GM12892 (cell line): ENCODE measurements around the gene COL4A1.

Experiments
- DNase-seq: peaks from one replicate; pipeline ENCODE4 v3.0.0; 2011; ENCODE audit not compliant: insufficient read length
- FAIRE-seq: peaks from 2 replicates; lab custom pipeline; 2011; peaks lifted over from hg19 to GRCh38; lab: Jason Lieb, UNC
- POLR2A ChIP-seq: IDR thresholded peaks from 2 replicates; pipeline ENCODE4 v1.6.1; 2011; ENCODE audit warnings: low read depth, low read length, control low read depth
- POLR2AphosphoS5 ChIP-seq: IDR thresholded peaks from 2 replicates; pipeline ENCODE4 v1.6.1; 2011; ENCODE audit warnings: low read depth, low read length, control low read depth
- TAF1 ChIP-seq: IDR thresholded peaks from 2 replicates; pipeline ENCODE4 v1.6.1; 2011; ENCODE audit warnings: low read depth, mild to moderate bottlenecking, control low read depth, low read length, borderline replicate concordance

Gene COL4A1

DNA sequence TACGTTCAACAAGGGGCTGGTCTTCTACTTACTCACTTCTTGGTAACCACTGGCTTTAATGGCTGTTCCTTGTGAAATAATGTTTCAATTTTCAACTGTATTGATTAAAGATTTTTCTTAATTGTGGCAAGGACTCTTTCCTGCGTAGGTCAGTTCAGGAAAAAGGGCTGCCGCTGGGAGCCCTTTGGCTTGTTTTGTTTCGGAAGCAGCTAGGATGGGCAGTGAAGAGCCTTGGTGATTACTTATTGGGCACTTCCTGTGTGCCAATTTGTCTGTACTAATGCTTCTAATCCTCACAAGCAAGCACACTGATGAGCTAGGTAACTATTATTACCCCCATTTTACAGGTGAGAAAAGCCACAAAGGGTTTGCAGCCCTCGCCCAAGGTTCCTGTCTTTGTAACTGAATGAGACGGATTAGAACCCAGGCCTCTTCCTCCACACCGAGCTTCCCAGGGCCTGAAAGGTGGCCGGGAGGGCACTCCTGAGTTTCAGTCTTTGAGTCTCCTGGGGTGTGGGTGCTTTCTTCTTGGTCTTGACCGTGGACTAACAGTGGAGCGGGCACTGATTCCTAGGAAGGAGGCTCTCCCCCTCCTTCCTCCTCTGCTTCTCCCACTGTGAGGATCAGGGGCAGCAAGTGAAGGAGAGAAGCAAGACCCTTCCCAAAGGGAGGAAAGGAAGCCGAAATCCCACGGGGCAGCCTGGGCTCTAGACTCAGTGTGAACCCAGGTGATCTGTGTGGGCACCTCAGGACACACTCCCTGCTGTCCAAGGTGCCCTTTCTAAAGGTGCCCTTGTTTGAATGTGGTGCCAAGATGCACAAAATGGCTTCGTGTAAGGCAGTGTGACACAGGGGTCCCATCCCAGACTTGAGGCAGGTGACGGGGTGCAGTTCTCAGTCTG is 3.8 kb upstream of the COL4A1 start:
- TF ChIP-seq POLR2AphosphoS5 (no peak), POLR2A (no peak), TAF1 (no peak)
- DNase-seq (no peak), FAIRE-seq (no peak)

DNA sequence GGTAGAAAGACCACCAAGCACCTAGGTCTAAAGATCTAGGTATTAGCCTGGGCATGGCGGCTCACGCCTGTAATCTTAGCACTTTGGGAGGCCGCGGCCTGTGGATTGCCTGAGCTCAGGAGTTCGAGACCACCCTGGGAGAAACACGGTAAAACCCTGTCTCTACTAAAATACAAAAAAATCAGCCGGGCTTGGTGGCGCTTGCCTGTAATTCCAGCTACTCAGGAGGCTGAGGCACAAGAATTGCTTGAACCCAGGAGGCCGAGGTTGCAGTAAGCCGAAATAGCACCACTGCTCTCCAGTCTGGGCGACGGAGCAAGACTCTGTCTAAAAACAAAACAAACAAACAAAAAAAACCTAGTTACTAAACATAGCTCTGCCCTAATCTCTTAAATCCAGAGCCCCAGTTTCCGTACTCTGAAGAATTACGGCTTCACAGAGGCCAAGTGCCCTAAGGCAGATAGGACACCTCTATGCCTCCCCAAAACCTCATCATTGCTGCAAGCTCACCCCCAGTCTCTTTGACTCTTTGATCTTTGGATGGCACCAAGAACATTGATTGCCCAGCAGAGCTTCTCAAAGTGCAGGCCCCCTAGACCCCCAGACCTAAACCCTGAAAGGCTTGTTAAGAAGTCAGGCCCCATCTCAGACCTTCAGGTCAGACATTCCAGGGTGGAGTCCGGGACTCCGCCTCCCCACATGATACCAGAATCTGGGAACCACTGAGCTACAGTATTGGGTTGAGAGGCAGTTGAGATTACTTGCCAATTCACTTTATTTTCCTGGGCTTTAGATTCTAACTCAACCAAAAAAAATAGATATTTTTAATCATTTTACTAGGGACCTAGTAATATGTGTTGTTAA is 2.9 kb upstream of the COL4A1 start:
- TF ChIP-seq POLR2A: no peak
- TF ChIP-seq POLR2AphosphoS5: no peak
- no peak for TF ChIP-seq TAF1
- no peak for FAIRE-seq
- no peak for DNase-seq

DNA sequence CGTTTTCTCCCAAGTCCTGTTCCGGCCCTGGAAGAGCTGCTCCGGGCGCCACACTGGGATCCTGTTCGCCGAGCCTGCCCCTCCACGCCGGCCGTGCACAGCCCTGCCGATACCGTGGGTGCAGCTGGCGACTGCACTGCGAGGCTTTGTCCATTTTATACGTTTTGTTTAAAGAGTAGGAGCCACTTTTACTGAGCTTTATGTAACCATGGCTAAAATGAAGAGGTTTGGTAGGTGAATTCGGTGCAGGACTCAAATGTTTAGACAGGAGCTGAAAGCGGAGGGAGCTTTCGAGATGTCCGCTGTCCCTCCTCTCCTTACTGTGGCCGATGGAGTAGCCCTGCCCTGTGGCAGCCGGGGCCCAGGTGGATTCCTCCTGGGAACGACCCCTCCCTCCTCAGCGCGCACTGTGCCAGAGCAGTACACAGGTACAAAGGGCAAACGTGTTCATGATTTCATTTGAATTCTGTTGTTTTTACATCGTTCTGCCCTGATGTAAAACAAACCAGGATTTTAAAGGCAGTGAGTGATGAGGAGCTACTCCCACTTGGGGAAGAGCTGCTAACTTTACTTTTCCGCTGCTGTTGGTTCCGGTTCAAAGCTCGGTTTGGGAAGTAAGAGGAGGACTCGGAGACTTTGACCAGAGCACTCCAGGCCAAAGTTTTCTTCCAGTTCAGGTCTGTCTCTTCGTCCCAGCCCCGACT is 1.9 kb upstream of the COL4A1 start:
- TF ChIP-seq POLR2AphosphoS5 (no peak), TAF1 (no peak), POLR2A (no peak)
- FAIRE-seq (no peak), DNase-seq (no peak)

DNA sequence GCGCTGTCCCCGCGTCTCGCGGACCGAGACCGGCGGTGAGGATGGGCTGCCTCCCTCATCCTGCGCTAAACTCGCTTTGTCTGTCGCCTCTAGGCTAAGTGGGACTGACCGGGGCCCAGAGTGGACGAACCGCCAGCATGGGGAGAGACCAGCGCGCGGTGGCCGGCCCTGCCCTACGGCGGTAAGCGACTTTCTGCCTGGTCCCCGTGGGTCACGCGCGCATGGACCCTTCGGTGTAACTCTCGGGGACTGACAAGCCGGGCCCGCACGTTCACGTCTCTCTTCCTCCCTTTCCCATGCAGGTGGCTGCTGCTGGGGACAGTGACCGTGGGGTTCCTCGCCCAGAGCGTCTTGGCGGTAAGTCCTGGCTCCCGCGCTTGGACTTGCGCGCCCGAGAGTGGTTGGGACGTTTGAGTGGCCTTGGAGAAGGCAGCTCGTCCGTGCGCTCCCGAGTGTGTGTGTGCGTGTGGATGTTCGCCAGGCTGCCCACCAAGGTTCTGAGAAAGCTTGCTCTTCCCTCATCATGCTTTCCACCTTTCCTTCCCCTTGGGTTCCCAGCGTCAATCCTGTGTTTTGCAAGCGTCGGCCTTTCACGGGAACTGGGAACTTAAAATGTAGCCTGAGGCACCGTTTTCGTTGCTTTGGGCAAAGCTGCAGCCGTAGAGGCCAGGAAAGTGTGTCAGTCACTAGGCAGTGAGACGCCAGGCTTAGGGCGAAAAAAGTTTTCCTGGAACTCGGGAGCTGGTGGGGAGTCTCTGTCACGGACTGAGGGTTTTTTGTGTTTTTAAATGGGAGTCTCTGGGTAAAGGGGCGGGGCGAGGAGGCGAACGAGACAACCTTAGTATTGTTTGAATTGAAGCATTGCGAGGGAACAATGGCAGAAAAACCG is 1.1 kb upstream of the COL4A1 start:
- FAIRE-seq (no peak), DNase-seq (no peak)
- TF ChIP-seq POLR2AphosphoS5: no peak
- TF ChIP-seq POLR2A: no peak
- TF ChIP-seq TAF1: no peak

DNA sequence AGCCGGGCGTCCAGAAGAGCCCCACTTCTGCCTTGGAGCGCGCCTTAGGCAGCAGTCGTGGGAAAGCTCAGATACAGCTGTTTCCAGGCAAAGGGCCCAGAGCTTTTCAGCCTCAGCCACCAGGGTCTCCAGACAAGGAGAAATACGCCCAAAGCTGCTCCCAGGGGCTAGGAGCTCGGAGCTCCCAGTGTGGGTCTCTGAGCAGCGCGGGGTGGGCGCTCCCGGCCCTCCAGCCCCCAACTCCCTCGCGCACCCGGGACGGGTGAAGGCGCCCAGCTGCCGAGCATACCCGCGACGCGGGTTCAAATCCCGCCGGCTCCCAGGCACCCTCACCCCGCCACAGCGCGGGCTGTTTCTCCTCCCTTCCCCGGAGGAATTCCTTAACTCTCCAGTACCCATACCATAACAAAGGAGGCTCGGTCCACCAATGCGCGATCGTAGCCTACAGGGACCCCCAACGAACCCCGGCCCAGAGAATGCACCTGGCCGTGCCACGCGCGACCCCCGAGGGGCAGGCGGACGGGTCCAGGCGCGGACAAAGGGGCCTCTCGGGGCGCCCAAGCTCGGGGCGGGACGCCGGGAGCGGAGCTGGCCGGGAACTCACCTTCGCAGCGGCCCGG is 507 bp downstream of the COL4A1 start:
- no peak for FAIRE-seq
- no peak for DNase-seq
- TF ChIP-seq POLR2A (no peak), TAF1 (no peak), POLR2AphosphoS5 (no peak)

DNA sequence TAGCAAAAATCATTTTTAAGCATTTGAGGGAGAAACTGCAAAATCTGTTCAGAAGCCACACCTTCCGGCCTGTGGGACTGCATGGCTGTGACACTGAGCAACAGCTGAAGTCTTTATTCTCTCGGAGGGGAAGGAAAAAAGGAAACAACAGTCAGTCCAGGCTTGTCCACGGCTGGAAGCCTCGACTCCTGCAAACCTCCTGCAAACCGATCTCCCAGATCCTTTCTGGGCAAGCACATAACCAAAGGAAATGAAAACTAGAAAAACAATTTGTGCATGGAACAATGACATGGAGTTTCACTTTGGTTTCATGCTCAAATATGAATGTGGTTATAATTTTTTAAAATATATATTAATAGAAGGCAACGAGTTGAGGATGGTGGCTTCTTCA is 1.0 kb downstream of the COL4A1 start:
- no peak for DNase-seq
- TF ChIP-seq POLR2A (no peak), POLR2AphosphoS5 (no peak), TAF1 (no peak)
- FAIRE-seq: no peak

DNA sequence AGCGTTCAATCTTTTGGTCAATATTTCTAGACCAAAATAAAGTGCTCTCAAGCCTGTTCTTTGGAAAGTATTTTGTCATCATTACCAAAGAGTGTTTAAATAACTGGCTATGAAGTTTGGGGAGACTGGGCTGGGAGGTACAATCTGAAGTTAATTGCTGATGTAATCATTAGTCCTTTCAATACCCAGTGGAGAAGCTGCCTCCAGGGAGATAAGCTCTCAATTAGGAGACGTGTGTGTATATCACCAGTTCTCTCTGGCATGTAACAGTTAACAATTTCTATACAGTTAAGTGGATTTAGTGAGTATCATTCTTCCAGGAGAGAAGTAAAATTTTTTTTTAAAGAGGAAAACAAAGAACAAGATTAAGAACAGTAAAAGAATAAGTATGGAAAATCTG is 1.4 kb downstream of the COL4A1 start:
- no peak for DNase-seq
- TF ChIP-seq TAF1: no peak
- TF ChIP-seq POLR2AphosphoS5: no peak
- TF ChIP-seq POLR2A: no peak
- FAIRE-seq: no peak

DNA sequence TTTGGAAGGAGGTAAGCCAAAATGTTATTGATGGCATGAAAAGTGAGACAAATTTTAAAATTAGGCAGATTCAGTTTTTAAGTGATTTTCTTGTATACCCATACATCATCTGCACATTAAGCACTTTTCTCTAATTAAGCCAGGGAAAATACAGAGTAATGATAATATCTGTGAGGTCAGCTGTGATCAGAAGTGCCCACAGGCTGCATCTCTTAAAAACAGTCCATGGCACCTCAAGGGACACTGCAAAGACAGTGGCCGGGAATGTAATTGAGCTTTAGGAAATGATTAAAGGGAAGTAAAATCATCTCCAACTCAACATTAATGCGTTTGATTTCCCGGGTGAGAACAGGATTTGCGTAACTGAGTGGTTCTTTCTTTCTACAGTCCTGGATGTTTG is 2.0 kb downstream of the COL4A1 start:
- TF ChIP-seq POLR2AphosphoS5: no peak
- TF ChIP-seq POLR2A: no peak
- no peak for TF ChIP-seq TAF1

DNA sequence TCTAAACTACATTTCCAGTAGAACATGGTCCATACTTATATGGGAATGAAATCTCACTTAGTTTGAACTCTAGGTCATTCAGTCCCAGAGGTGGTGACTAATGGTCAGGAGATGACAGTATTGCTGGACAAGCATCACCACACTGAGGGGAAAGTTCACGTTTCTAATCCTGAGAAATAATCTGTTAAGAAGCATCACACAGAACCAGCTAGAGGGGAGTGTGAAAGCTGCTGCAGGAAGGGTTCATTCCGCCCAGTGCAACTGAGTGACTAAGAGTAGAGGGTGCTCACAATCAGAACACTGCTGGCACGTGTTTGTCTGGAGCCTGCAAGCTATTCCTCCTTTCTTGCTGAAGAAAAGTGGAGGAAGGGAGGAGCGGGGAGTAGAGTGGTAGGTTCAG is 2.7 kb downstream of the COL4A1 start:
- no peak for FAIRE-seq
- no peak for DNase-seq
- no peak for TF ChIP-seq POLR2AphosphoS5
- TF ChIP-seq POLR2A: no peak
- no peak for TF ChIP-seq TAF1

More for the DNA sequence above, 2.0 kb downstream of the COL4A1 start:
- FAIRE-seq: no peak
- no peak for DNase-seq

DNA sequence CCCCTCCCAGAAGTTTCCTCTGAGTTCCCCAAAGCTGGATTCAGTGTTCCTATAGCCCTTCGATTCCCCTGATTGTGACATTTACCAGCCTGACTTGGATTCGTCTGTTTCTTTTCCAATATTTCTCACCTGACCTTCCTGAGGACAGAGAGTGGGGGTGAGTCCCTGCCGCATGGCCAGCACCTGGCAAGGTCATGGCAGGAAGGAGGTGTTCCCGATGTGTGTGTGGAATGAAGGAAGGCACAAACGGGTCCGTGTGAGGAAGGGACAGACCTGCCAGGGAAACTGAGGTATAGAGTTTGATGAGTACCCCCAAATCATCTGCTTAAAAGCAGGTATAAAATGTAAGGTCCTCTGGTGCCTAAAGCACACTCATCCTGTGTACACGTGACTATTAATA is 3.3 kb downstream of the COL4A1 start:
- TF ChIP-seq POLR2A: no peak
- no peak for TF ChIP-seq TAF1
- no peak for TF ChIP-seq POLR2AphosphoS5
- DNase-seq: no peak
- no peak for FAIRE-seq
